Measurements from ENCODE around the gene NUP188.

Gene NUP188

DNA sequence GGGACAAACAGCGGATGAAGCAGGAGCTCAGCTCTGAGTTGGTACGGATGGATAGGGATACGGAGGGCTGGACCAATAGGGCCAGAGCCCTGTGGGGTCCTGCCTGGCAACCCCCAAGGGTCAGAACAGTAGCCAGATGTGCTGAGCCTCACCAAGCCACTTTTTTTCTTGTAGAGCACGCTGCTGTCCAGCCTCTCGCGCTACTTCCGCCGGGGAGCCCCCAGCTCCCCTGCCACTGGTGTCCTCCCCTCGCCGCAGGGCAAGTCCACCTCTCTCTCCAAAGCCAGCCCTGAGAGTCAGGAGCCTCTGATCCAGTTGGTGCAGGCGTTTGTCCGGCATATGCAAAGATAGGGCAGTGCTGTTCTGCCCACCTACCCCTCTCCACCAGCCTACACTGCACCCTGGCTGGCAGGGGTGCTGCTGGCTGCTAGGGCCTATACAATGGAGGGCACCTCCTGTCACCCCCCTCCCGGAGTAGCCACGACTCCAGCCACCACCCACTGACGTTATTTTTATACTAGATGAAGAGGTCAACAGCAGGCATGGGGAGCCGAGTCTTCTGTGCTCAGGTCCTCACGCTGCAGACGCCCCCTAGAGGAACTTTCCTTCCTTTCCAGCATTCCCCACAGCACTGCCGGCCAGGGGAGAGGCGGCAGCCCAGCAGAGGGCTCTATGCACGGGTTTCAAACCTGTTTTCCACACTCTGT lies 59.0 kb downstream of the NUP188 start:
- TF ChIP-seq, protein P1, sequence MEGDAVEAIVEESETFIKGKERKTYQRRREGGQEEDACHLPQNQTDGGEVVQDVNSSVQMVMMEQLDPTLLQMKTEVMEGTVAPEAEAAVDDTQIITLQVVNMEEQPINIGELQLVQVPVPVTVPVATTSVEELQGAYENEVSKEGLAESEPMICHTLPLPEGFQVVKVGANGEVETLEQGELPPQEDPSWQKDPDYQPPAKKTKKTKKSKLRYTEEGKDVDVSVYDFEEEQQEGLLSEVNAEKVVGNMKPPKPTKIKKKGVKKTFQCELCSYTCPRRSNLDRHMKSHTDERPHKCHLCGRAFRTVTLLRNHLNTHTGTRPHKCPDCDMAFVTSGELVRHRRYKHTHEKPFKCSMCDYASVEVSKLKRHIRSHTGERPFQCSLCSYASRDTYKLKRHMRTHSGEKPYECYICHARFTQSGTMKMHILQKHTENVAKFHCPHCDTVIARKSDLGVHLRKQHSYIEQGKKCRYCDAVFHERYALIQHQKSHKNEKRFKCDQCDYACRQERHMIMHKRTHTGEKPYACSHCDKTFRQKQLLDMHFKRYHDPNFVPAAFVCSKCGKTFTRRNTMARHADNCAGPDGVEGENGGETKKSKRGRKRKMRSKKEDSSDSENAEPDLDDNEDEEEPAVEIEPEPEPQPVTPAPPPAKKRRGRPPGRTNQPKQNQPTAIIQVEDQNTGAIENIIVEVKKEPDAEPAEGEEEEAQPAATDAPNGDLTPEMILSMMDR (IDR thresholded peaks at IDR 0.05) = peak; percentile 80
- Mint-ChIP-seq H3K4me1 (peaks cover 7% of the 10 kb centered on the region), H3K36me3 (ENCODE audit: low read depth) (peaks cover 46% of the 10 kb centered on the region), H3K9me3 (no peaks in the 10 kb centered on the region), H3K27me3 (ENCODE audit: low read depth, poor library complexity) (no peaks in the 10 kb centered on the region), H3K27ac (peak overlapping the region; percentile 93), H3K4me3 (no peak overlapping the region)
- DNase-seq = peak; percentile 68

DNA sequence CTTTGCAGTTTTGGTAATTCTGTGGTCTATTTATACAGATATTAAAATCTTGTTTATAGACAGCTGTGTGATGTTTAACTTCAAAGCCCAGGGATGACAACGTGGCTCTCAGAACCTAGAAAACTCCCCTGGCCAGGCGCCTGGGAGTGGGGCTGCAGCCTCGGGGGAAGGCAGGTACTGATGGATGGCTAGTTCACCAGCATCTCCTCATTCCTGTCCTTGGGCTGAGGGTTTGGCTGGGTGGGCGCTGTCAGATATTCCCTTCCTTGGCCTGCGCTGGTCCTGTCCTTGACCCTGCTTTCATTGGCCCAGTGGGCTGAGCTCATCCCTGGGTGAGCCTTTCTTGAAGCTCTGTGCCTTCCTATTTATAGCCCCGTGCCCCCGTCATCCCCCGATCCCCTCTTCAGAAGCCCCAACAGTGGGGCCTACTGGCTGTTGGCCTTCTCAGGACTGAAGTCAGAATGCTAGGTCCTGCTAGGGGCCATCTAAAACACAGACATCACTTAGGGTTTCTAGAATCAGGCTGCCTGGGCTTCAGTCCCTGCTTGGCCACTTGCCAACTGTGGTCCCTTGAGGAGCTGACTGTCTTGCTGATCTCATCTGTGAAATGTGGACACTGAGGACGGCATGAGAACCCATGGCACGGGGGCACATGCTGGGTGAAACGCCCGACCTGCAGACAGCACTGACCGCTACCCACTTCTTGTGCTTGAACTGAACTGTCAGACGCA lies 59.7 kb downstream of the NUP188 start:
- Mint-ChIP-seq H3K9me3 (no peaks in the 10 kb centered on the region), H3K36me3 (ENCODE audit: low read depth) (peaks cover 38% of the 10 kb centered on the region), H3K27me3 (ENCODE audit: low read depth, poor library complexity) (no peaks in the 10 kb centered on the region), H3K27ac (no peak overlapping the region), H3K4me3 (no peak overlapping the region), H3K4me1 (peaks cover 15% of the 10 kb centered on the region)
- TF ChIP-seq, protein P1 (IDR thresholded peaks at IDR 0.05) = peak; percentile 16
- no peak for DNase-seq

DNA sequence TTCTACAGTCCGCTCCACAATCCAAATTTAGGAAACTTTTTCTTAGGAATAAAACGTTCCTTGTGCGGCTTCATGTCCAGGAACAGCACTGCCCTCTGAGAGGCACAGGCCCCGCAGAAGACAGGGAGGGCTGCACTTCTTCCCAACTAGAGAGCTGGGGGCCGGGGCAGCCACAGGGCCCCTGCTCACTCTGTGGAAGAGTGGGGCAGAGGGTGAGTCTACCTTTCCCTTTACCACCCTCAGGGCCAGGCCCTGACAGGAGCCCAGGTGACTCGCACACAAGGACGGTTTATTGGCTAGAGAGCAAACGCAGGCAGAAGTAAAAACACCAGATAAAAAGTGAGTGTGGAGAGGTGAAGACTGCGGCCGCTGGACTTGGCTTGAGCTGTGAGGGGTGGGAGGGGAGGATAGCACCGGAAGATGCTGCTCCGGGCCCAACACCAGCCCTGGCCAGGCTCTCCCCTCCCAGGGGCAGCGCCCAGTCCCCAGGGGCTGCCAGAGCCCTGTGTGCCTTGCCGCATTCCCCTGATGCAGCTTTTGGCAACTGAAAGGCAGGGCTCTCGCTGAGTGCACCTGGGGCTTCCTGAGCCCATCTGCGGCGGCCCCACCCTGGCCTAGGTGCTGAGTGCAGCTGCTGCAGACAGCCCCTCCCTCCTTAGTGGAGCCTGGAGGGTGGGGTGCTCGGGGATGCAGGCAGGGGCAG lies 60.4 kb downstream of the NUP188 start:
- DNase-seq = no peak
- TF ChIP-seq, protein P1 (IDR thresholded peaks at IDR 0.05) = no peak
- Mint-ChIP-seq H3K9me3 (no peaks in the 10 kb centered on the region), H3K4me1 (peaks cover 22% of the 10 kb centered on the region), H3K27me3 (ENCODE audit: low read depth, poor library complexity) (no peaks in the 10 kb centered on the region), H3K4me3 (no peak overlapping the region), H3K27ac (peak overlapping the region; percentile 22), H3K36me3 (ENCODE audit: low read depth) (peaks cover 35% of the 10 kb centered on the region)

DNA sequence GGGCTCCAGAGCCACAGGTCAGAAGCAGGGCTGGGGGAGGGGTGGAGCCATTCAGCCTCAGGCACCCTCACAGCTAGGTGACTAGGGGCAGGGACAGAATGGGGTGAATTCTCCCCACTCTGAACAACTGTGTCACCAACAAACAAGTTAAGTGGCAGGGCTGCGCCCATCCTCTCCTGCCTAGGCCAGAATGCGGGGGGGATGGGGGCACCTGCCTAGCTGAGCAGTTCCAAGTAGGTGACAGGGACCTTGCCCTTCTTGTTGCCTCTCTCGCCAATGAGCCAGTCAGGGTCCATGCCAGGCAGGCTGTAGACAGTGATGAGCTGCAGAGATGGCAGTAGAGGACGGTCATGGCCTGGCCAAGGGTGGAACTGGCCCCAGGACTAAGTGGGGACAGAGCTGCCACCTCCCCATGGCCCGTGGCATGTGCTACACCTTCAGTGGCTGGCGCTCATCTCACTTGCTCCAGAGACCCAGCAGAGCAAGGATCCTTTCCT lies 61.0 kb downstream of the NUP188 start:
- DNase-seq = no peak
- H3K27me3 Mint-ChIP-seq (ENCODE audit: low read depth, poor library complexity) = no peaks in the 10 kb centered on the region
- H3K27ac Mint-ChIP-seq = no peak overlapping the region
- H3K9me3 Mint-ChIP-seq = no peaks in the 10 kb centered on the region
- H3K36me3 Mint-ChIP-seq (ENCODE audit: low read depth) = peaks cover 32% of the 10 kb centered on the region
- H3K4me1 Mint-ChIP-seq = peaks cover 26% of the 10 kb centered on the region
- H3K4me3 Mint-ChIP-seq = no peak overlapping the region
- TF ChIP-seq, protein P1 (IDR thresholded peaks at IDR 0.05) = no peak

DNA sequence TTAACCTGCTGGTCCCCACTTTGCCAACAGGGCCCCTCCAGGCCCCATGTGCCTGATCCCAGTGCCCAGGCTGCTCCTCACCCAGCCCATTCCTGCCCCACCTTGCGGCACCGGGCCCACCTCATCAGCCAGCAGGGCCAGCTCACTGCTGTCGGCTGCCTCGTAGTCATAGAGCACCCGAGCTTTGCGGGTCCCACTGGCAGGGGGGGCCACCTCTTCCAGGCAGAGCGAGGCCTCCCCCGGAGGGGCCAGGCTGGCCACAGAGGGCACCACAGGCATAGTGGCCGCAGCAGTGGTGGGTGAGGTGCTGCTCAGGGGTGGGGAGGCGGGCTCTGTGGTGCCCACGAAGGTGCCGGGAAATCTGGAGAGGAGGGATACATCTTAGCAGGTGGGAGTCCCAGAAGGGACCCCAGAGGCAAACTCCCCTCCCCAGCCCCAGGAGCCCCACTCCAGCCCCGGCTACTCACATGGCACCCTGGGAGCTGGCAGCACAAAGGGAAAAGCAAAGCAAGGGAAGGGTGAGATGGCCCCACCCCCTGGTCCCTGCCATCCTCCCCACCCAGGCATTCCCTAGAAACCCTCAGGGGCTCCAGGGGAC lies 61.6 kb downstream of the NUP188 start:
- TF ChIP-seq, protein P1 (IDR thresholded peaks at IDR 0.05) = no peak
- H3K27me3 Mint-ChIP-seq (ENCODE audit: low read depth, poor library complexity) = no peaks in the 10 kb centered on the region
- H3K9me3 Mint-ChIP-seq = no peaks in the 10 kb centered on the region
- peaks cover 26% of the 10 kb centered on the region for H3K4me1 Mint-ChIP-seq
- DNase-seq = no peak
- no peak overlapping the region for H3K4me3 Mint-ChIP-seq
- H3K27ac Mint-ChIP-seq = no peak overlapping the region
- H3K36me3 Mint-ChIP-seq (ENCODE audit: low read depth) = peaks cover 30% of the 10 kb centered on the region
